OCI-LY1 (cell line): ENCODE measurements around the gene MRPL51.
"Not testable (repeated sequence)": the region's sequence is repeated elsewhere in the genome, so short reads cannot be mapped to it uniquely, and the experiment has no call there.

Experiments
- H2AFZ ChIP-seq: fragments of 200-600 bp; sonication (generic), shearing (Covaris generic); 2 replicates; pipeline ENCODE4 v1.6.0; 2014; ENCODE audit warnings: antibody characterized with exemption, mild to moderate bottlenecking, low read length
- H3F3A ChIP-seq: fragments of 200-600 bp; sonication (generic), shearing (Covaris generic); 2 replicates; pipeline ENCODE4 v1.6.0; 2014; ENCODE audit warnings: mild to moderate bottlenecking, antibody characterized with exemption, low read length, moderate library complexity; ENCODE audit not compliant: insufficient read depth
- H3K27ac ChIP-seq: fragments of 200-600 bp; sonication (generic); 2 replicates; pipeline ENCODE4 v1.5.1; 2014; ENCODE audit warnings: low read length, mixed run types, mild to moderate bottlenecking, low read depth; ENCODE audit not compliant: poor library complexity, severe bottlenecking
- H3K27me3 ChIP-seq: fragments of 200-600 bp; sonication (generic); 2 replicates; pipeline ENCODE4 v1.6.0; 2014; ENCODE audit warnings: antibody characterized with exemption, mild to moderate bottlenecking, low read length, moderate library complexity; ENCODE audit not compliant: insufficient read depth
- H3K36me3 ChIP-seq: fragments of 200-600 bp; sonication (generic); 2 replicates; pipeline ENCODE4 v1.6.1; 2014; ENCODE audit warnings: mild to moderate bottlenecking, antibody characterized with exemption, low read length, moderate library complexity, mixed read lengths; ENCODE audit not compliant: insufficient read depth
- H3K4me1 ChIP-seq: fragments of 200-600 bp; sonication (generic); 2 replicates; pipeline ENCODE4 v1.5.1; 2014; ENCODE audit warnings: mild to moderate bottlenecking, low read length, moderate library complexity; ENCODE audit not compliant: insufficient read depth, severe bottlenecking
- H3K4me2 ChIP-seq: fragments of 200-600 bp; sonication (generic), shearing (Covaris generic); 2 replicates; pipeline ENCODE4 v1.6.1; 2014; ENCODE audit warnings: low read length
- H3K4me3 ChIP-seq: fragments of 200-600 bp; sonication (generic); 2 replicates; pipeline ENCODE4 v1.5.1; 2014; ENCODE audit warnings: low read length, low read depth, mild to moderate bottlenecking, mixed read lengths; ENCODE audit not compliant: poor library complexity, severe bottlenecking
- H3K79me2 ChIP-seq: fragments of 200-600 bp; shearing (Covaris generic); 2 replicates; pipeline ENCODE4 v1.6.1; 2016; ENCODE audit warnings: mixed run types, low read length, mixed read lengths; ENCODE audit not compliant: insufficient read depth
- H3K9ac ChIP-seq: fragments of 200-600 bp; sonication (generic), shearing (Covaris generic); 2 replicates; pipeline ENCODE4 v1.6.1; 2014; ENCODE audit warnings: mild to moderate bottlenecking, low read length, mixed read lengths
- H3K9me2 ChIP-seq: fragments of 200-600 bp; sonication (generic), shearing (Covaris generic); 2 replicates; pipeline ENCODE4 v1.6.1; 2014; ENCODE audit warnings: low read depth, mild to moderate bottlenecking, low read length, mixed read lengths
- H3K9me3 ChIP-seq: fragments of 200-600 bp; shearing (Covaris generic); 2 replicates; pipeline ENCODE4 v1.6.1; 2014; ENCODE audit warnings: low read length, mixed read lengths
- H4K20me1 ChIP-seq: fragments of 200-600 bp; sonication (generic), shearing (Covaris generic); 2 replicates; pipeline ENCODE4 v1.6.0; 2016; ENCODE audit warnings: mild to moderate bottlenecking, low read length; ENCODE audit not compliant: insufficient read depth
- EZH2 ChIP-seq: fragments of 200-600 bp; sonication (generic), shearing (Covaris generic); IDR thresholded peaks from 2 replicates; pipeline ENCODE4 v1.8.0; 2017; ENCODE audit warnings: borderline replicate concordance, mixed run types, mild to moderate bottlenecking, antibody characterized with exemption, low read length, moderate library complexity, mixed read lengths
- TF ChIP-seq, protein P1 (sequence below): fragments of 200-600 bp; sonication (generic), shearing (Covaris generic); IDR thresholded peaks from 2 replicates; pipeline ENCODE4 v1.5.1; 2017; ENCODE audit warnings: mild to moderate bottlenecking, antibody characterized with exemption, low read length, moderate library complexity, mixed read lengths

Gene MRPL51

DNA sequence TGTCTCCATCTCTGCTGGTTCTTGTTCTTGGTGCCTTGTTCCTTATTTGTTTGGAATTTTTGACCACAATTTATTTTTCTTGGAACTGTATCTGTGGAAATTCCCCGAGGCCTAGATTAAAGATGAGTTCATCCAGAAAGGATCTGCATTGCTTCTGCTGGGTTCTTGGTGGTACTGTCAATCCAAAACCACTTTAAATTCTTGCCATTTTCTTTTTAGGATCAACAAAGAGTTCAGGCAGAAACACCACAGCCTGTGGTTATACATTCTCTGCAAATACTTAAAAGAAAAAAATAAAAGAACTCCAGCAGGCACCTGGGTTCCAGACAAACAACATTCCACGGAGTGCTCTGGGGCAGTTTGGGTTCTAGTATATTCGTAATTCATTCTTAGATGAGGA, 16.6 kb downstream of the MRPL51 start:
- H3K27me3 ChIP-seq: no peaks in the 10 kb centered on the region; the same call in 1 of the 2 replicates
- H3K4me1 ChIP-seq: no peaks in the 10 kb centered on the region
- no peaks in the 10 kb centered on the region for H3K79me2 ChIP-seq
- no peak overlapping the region for H2AFZ ChIP-seq
- no peak overlapping the region for H3K4me2 ChIP-seq
- no peaks in the 10 kb centered on the region for H3K36me3 ChIP-seq
- H4K20me1 ChIP-seq: no peaks in the 10 kb centered on the region
- H3K9me3 ChIP-seq: peaks cover 4% of the 10 kb centered on the region; the same call in 1 of the 2 replicates
- no peak overlapping the region for H3K9ac ChIP-seq
- 0 out of 2 replicates have a peak, but pooled peaks cover 5% of the 10 kb centered on the region for H3F3A ChIP-seq
- H3K9me2 ChIP-seq: no peaks in the 10 kb centered on the region
- TF ChIP-seq, protein P1, sequence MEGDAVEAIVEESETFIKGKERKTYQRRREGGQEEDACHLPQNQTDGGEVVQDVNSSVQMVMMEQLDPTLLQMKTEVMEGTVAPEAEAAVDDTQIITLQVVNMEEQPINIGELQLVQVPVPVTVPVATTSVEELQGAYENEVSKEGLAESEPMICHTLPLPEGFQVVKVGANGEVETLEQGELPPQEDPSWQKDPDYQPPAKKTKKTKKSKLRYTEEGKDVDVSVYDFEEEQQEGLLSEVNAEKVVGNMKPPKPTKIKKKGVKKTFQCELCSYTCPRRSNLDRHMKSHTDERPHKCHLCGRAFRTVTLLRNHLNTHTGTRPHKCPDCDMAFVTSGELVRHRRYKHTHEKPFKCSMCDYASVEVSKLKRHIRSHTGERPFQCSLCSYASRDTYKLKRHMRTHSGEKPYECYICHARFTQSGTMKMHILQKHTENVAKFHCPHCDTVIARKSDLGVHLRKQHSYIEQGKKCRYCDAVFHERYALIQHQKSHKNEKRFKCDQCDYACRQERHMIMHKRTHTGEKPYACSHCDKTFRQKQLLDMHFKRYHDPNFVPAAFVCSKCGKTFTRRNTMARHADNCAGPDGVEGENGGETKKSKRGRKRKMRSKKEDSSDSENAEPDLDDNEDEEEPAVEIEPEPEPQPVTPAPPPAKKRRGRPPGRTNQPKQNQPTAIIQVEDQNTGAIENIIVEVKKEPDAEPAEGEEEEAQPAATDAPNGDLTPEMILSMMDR: no peak
- TF ChIP-seq EZH2: no peak
- H3K4me3 ChIP-seq: no peak overlapping the region
- no peak overlapping the region for H3K27ac ChIP-seq

DNA sequence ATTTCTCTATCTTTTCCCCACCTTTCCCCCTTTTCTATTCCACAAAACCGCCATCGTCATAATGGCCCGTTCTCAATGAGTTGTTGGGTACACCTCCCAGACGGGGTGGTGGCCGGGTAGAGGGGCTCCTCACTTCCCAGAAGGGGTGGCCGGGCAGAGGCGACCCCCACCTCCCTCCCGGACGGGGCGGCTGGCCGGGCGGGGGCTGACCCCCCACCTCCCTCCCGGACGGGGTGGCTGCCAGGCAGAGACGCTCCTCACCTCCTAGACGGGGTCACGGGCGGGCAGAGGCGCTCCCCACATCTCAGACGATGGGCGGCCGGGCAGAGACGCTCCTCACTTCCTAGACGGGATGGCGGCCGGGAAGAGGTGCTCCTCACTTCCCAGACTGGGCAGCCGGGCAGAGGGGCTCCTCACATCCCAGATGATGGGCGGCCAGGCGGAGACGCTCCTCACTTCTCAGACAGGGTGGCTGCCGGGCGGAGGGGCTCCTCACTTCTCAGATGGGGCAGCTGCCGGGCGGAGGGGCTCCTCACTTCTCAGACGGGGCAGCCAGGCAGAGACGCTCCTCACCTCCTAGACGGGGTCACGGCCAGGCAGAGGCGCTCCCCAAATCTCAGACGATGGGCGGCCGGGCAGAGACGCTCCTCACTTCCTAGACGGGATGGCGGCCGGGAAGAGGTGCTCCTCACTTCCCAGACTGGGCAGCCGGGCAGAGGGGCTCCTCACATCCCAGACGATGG, 17.7 kb downstream of the MRPL51 start:
- H3K4me1 ChIP-seq, H3F3A ChIP-seq, H3K36me3 ChIP-seq, H3K27ac ChIP-seq, H3K27me3 ChIP-seq, H4K20me1 ChIP-seq, H3K4me3 ChIP-seq, H3K4me2 ChIP-seq, H3K9ac ChIP-seq, H3K79me2 ChIP-seq, H2AFZ ChIP-seq, H3K9me3 ChIP-seq, H3K9me2 ChIP-seq: not testable (repeated sequence)

DNA sequence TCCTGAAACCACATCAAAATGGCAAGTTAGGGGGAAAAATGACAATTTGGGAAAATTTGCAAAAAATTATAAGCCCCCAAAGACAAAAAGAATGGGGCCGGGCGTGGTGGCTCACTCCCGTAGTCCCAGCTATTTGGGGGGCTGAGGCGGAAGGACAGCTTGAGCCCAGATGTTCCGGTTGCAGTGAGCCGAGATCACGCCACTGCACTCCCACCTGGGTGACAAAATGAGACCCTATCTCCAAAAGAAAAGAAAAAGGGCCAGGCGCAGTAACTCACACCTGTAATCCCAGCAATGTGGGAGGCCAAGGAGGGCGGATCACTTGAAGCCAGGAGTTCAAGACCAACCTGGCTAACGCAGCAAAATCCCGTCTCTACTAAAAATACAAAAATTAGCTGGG, 20.6 kb downstream of the MRPL51 start:
- Histone ChIP-seq H3K27me3 (no peaks in the 10 kb centered on the region; the same call in 1 of the 2 replicates), H3K9me3 (peaks cover 7% of the 10 kb centered on the region; the same call in 1 of the 2 replicates), H3K4me2 (no peak overlapping the region), H3K4me3 (no peak overlapping the region), H3K9ac (no peak overlapping the region), H3K9me2 (no peaks in the 10 kb centered on the region), H3K4me1 (peaks cover 28% of the 10 kb centered on the region), H3K27ac (no peak overlapping the region), H3K36me3 (peaks cover 21% of the 10 kb centered on the region), H3F3A (0 out of 2 replicates have a peak, but pooled peaks cover 5% of the 10 kb centered on the region), H3K79me2 (peaks cover 24% of the 10 kb centered on the region), H4K20me1 (no peaks in the 10 kb centered on the region), H2AFZ (no peak overlapping the region)
- TF ChIP-seq, protein P1: no peak
- no peak for TF ChIP-seq EZH2

DNA sequence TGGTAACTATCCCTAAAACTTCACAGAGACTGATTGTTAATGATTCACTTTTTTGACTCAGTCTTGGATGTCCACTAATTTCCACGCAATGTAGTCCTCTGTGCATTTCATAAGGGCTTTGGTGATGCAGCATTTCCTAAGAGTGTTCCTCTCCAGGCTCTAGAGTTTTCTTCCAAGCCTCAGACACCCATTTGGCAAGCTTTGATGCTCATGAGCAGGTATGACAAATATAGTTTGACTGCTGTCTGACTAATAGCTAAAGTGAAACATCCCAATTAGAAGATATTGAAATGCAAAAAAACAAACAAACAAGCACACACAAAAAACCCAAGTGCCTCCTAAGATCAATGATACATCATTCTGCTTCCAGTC, 21.1 kb downstream of the MRPL51 start:
- no peak overlapping the region for H3K4me3 ChIP-seq
- H3K9ac ChIP-seq: no peak overlapping the region
- TF ChIP-seq EZH2: no peak
- TF ChIP-seq, protein P1: no peak
- H3F3A ChIP-seq: 0 out of 2 replicates have a peak, but pooled peaks cover 5% of the 10 kb centered on the region
- H4K20me1 ChIP-seq: no peaks in the 10 kb centered on the region
- peaks cover 24% of the 10 kb centered on the region for H3K79me2 ChIP-seq
- H3K4me2 ChIP-seq: no peak overlapping the region
- peaks cover 26% of the 10 kb centered on the region for H3K36me3 ChIP-seq
- no peaks in the 10 kb centered on the region for H3K9me2 ChIP-seq
- H3K4me1 ChIP-seq: peaks cover 29% of the 10 kb centered on the region
- H2AFZ ChIP-seq: no peak overlapping the region
- no peaks in the 10 kb centered on the region; the same call in 1 of the 2 replicates for H3K27me3 ChIP-seq
- no peak overlapping the region for H3K27ac ChIP-seq
- H3K9me3 ChIP-seq: peaks cover 7% of the 10 kb centered on the region; the same call in 1 of the 2 replicates
